Measurements from ENCODE around the gene ARHGAP33. TPM values are rescaled to one million over a fixed set of nuclear protein-coding genes. Genes with fewer than 3 reads are reported as not detected.

ARHGAP33 gene
- total RNA-seq, 1 experiment from 2014 or later, result 19.5 TPM

GRCh38 chr19:35790981-35791813, 15.8 kb downstream of the ARHGAP33 start:
- Histone ChIP-seq H4K91ac (ENCODE audit: insufficient read length, low read depth, low read length) (no peak overlapping the region), H2BK120ac (ENCODE audit: low read depth, low read length, poor library complexity, severe bottlenecking) (no peak overlapping the region), H2AFZ (ENCODE audit: low read length) (no peak overlapping the region), H3K27me3 (ENCODE audit: insufficient read depth, low read length) (no peaks in the 10 kb centered on the region; the same call in 1 of the 2 replicates), H3K9me3 (ENCODE audit: control insufficient read depth, low read depth, low read length) (no peaks in the 10 kb centered on the region), H3K23me2 (ENCODE audit: insufficient read length, low read depth, low read length, poor library complexity, severe bottlenecking) (no peaks in the 10 kb centered on the region), H2BK15ac (ENCODE audit: low read depth, low read length) (no peak overlapping the region), H4K8ac (replicated peaks; ENCODE audit: insufficient read length, low read depth, low read length) (no peak overlapping the region), H2AK5ac (ENCODE audit: insufficient read length, low read length) (no peak overlapping the region), H3K4me1 (ENCODE audit: insufficient read depth, low read length) (no peaks in the 10 kb centered on the region), H3K14ac (ENCODE audit: insufficient read depth, low read length) (no peak overlapping the region), H4K5ac (ENCODE audit: insufficient read length, low read depth, low read length) (no peak overlapping the region), H3T11ph (ENCODE audit: low read length) (no peak overlapping the region), H4K20me1 (ENCODE audit: control insufficient read depth, insufficient read depth, insufficient read length) (peaks cover 3% of the 10 kb centered on the region), H2BK5ac (ENCODE audit: insufficient read length, low read length) (no peak overlapping the region), H3K56ac (ENCODE audit: insufficient read length, low read depth, low read length) (no peak overlapping the region), H3K9ac (ENCODE audit: extremely low read depth, insufficient read length, low read length) (no peak overlapping the region), H3K27ac (ENCODE audit: insufficient read length, low read depth, low read length) (no peak overlapping the region), H3K79me1 (ENCODE audit: insufficient read depth, low read depth, low read length, poor library complexity, severe bottlenecking) (no peaks in the 10 kb centered on the region), H3K23ac (ENCODE audit: insufficient read length, low read depth, low read length) (no peak overlapping the region), H3K4me2 (ENCODE audit: insufficient read depth, insufficient read length, low read length) (no peak overlapping the region), H2BK20ac (ENCODE audit: low read depth, low read length, poor library complexity, severe bottlenecking) (no peak overlapping the region), H3K4ac (ENCODE audit: low read depth, low read length) (no peak overlapping the region), H2BK12ac (ENCODE audit: insufficient read length, low read depth, low read length) (no peak overlapping the region), H3K79me2 (ENCODE audit: insufficient read depth, low read length) (no peaks in the 10 kb centered on the region), H3K18ac (ENCODE audit: insufficient read length, low read depth, low read length) (no peak overlapping the region)
- WGBS (ENCODE audit: extremely low coverage, insufficient read length, low lambda C conversion rate), result no CpG with 5 or more reads among the region's 20 CpGs
- Mint-ChIP-seq H3K27me3 (ENCODE audit: low read depth) (peaks cover 16% of the 10 kb centered on the region), H3K9me3 (no peaks in the 10 kb centered on the region), H3K36me3 (ENCODE audit: insufficient read depth in 1 of 3, low read depth in 3 of 3) (no peaks in the 10 kb centered on the region; a peak in 1 of 7 replicates), H3K27ac (peak overlapping the region in 1 of 3 experiments; percentile 52; a peak in 1 of 7 replicates), H3K4me3 (no peak overlapping the region), H3K4me1 (peaks cover 3 to 8% of the 10 kb centered on the region in 2 experiments; a peak in 3 of 4 replicates)
- TF ChIP-seq CTCF (conservative IDR thresholded peaks at IDR 0.05), result peak; percentile 20; the same call in 1 of the 3 replicates
- no peak for DNase-seq

Measured in H9 (cell line).